ENCODE data around the gene MACC1. TPM values are rescaled to one million over a fixed set of nuclear protein-coding genes. Genes with fewer than 3 reads are reported as not detected.

MACC1 gene
- polyA plus RNA-seq, 12 donors: 0.05 to 4.3 (median 0.12) TPM; not detected in 1

DNA sequence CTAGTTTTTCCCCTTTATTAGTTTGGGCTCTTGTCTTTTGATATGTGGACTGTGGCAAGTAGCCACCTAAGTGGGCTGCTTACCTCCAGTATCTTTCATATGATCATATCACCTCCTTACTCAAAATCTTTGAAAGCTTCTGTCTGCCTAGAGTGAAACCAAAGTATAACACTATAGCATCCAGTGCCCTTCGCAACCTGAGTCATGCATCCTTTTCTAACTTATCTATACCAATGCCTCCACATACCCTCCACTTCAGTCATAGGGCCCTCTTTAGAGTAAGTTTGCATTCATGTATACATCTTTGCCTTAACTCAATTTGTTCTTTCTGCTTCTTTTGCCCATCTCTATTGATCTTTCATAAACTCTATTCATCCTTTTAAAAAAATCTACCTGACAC, 15.7 kb upstream of the MACC1 start:
- no peak for DNase-seq

DNA sequence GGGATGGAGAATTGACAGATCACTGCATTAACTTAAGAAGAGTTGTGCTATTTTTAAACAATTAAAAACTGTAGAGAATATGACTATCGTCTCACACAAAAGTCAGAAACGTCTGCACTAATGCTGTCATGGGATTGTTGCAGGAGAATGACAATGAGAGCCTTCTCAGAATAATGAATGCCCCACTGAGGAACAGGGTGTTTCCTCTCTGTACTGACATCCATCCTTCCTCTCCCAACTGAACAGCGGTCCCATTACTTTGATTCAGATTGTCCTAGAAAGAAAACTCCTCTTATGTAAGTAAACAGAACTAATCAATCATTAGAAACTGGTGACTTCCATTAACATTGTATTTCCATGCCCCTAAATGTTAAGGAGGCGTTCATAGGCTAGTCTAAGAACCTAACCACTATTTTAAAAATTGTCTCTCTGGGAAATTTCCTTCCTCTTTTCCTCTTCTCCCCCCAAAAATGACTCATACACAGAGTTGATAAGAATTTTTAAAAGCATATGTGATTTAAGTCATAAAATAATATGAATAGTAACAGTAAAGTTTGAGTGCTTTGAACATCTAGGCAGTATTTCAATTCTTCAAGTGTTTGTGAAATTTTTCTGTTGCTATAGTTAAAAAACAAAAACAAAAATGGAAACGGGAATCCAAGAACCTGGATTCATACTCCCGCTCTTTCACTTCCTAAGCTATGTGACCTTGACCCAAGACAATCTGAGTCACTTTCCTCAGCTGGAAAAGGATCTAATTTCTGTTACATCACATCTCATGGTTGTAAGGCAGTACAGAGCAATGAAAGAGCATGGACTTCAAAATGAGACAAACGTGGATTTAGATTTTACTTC, 12.7 kb upstream of the MACC1 start:
- no peak for DNase-seq

DNA sequence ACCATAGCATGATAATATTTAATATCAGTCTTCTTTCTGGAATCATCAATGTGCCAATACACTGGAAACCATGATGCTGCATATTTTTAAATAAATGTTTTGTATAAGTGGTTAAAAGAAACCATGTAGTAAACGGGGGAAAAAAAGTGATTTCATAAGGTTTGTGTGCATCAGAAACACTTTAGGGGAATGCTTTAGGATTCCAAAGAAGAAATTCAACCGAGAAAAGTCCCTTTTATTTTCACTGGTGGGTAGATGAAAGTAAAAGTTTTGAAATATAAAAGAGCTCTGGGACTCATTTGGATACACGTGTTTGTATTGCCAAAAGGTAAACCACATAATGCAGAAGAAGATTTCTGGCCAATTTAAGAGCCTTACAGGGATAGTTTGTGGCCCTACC, 11.9 kb upstream of the MACC1 start:
- no peak for DNase-seq

DNA sequence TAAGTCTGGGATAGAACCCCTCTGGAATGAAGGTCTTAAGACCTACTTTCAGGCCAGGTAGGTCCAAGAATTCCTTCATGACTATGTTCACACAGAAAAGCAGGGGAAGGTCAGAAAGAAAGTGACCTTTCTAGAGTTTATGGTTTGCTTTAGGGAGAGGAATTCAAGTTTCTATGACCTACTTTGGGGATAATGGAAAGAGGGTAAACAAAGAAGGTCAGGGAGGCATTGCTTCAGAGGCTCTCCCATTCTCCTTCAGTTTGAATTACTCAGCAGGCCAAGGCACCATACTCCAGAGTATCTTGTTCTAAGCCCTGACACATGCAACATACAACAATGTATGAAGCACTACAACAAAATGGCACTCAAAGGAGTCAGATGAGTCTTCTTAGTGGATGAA, 11.5 kb upstream of the MACC1 start:
- DNase-seq: no peak

DNA sequence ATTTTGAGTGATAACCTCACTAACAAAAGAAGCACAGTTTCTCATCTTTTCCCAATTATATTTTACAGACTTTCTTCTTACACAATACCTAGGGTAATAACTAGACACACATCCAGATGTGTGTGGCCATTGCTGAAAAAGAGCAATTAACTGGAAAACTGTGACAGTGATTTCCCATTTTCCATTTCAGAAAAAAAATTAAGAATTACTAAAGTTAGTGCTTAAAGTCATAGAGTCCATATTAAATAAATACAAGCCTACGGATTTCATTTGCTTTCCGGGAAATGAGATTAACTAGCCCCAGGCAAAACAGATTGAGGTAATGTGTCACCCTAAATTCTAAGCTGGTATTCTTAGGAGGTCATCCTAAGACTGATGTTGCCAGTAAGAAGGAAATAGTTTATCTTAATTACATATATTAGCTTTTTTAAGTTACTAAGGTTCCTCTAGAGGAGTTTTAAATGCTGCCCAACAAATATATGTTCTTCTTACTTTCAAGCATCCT, 10.2 kb upstream of the MACC1 start:
- DNase-seq: no peak

DNA sequence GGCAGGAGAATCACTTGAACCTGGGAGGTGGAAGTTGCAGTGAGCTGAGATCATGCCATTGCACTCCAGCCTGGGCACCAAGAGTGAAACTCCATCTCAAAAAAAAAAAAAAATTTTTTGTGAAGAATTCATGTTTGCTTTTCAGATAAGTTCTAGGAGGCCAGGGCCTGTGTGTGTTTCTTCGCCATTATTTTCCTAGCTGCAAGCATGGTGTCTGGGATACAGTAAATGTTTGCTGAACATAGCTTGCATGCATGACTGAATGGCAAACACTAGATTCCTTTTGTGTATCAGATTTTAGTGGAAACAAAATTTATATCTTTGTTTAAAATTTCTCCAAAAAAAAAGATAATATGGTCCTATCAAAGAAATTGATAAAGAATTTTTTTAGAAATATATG, 9.7 kb upstream of the MACC1 start:
- no peak for DNase-seq

DNA sequence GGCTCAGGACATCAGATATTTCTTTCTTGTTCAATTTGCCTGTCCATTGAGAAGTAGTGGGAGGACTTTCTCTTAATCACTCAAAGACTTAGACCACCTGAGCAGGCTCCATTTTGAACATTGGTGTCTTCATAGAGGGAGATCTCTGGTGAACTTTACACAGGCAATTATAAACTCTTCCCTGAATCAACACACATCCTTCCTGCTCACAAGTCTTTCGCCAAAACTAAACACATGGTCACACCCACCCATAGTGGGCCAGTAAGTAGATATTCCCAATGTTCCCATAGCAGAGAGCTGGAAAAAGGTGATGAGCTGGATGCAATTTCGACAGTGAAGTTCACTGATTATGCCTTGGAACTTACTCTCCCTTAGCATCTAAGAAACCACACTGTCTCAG, 8.2 kb upstream of the MACC1 start:
- DNase-seq: no peak

DNA sequence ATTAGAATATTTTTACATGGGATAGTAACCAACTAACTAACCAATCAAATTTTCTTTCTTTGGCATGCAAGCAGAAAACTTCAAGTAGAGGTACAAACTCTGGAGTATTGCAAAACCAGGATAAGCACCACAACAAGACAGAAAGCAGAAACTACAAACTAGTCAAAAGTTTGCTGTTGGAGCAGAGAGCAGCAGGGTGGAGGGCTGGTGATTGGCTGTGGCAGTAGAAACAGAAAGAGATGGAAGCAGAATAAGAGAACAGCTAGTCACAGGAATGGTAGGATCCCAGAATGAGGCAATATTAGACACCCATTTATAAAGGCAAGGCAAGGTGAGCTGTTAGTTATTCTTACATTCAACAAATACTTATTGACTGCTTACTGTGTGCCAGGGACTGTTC, 6.8 kb upstream of the MACC1 start:
- no peak for DNase-seq

DNA sequence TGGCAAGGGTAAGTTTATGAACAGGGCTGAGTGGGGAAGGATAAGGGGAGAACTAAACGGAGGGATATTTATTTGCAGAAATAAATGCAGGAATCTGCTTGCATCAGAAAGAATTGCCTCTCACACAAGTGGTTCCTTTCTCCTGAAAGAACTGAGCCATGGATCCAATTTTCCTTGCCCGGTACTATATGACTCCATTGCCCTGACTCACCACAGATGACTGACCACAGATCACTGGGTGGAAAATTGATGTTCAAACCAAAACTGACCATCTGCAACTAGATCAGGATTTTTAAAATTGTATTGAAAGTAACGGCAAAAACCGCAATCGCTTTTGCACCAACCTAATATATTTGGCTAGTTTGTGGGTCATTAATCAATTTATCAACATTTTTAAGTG, 6.2 kb upstream of the MACC1 start:
- DNase-seq: no peak

DNA sequence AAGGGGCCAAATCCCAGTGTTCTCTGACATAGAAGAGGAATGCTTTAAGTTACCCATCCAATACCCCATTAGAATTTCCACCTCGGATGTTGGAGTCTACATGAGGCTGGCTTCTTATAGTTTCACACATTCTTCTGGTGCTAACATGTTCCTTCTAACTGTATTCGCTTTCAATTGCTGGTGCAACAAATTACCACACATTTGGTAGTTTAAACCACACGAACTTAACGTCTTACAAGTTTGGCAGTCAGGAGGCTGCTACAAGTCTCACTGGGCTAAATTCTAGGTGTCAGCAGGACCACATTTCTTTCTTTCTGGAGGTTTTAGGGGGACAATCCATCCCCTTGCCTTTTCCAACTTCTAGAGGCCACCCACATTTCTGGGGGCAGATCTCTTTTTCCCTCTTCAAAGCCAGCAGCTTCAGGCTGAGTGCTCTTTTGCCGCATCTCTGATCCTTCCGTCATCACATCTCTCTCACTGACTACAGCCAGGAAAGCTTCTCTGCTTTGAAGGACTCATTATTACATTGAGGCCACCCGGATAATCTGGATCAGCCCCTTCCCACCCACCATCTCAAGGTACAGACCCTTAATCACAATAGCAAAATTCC, 5.1 kb upstream of the MACC1 start:
- DNase-seq: no peak

DNA sequence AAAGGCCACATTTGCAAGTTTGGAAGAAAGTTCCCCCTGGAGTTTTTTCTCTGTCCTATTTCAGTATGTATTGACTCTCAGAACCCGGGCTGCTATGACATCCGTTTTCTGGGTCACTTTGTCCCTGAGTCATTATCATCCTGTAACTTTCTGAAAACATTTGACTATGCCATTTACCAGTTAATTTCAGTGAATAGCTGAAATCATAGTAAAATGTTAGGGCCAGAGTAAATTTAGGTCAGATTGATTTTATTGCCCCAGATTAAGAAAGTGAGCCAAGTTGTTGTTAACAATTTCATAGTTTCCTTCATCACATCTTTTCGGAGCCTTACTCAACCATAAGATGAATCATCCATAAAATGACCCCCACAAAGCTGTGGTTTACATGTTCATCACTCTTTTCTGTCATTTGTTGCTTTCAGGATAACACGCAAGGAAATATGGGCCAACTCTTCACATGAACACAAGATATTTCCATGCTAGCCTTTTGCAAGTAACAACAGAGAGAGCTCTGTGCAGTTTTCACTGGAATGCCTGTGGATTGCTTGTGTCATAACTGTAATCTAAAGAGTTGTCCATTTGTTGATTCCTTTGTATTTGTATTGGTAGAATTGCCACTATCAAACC, 3.9 kb upstream of the MACC1 start:
- DNase-seq: no peak

DNA sequence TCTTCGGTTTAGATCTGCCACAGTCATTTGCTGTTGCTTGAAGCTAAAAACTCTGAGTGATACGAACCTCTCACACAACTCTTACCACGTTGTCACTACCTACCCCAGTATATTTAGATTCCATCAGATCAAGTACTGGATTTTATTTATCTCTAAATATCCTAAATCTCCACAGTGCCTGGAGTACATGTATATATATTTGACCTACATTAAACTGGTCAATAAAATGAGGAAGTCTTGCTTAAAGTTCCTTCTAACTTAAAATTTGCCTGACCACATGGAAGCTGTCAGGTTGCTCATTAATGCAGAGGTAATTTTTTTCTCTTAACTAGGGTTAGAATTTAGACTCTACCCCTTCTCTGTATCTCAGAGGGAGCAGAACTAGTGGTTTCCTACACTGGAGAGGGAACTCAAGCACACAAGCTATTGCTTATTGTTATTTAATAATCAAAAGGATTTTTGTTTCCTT, 3.1 kb upstream of the MACC1 start:
- no peak for DNase-seq

DNA sequence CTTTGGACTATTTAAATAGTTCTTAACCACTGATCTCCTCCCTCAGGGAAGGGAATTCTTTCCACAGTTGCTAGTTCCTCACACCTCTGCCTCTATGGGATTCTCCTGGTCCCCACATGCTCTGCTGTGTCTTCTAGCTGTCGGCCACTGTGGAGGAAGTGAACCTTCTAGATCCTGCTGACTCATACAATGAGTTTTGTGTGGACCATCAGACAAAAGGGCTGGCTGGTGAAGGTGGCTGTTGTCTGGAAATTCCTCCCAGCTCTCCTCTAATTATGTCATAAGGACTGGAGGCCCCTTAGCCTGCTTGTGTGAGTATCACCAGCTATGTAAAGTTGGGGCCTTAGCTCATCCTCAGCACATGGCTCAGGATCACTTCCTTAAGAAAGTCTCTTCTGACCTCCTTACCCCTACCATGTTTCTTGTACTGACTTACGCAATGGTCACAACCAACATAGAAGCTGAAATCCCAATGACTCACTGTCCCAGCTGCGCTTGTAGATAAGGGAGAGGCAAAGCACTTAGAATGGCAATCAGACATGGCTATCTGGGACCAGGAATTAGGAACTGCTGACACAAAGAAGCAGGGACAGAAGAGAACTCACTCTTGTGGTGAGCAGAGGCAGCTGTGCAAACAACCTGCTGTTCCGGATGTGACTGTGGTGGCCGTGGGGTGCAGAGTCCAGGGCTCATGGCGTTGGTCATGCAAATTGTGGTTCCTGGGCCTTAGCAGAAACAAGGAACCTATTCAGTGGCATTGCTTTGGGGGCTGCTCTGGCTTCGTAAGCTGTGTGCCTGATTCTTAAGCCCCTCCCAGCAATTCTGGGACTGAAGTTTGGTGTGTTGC, 2.5 kb upstream of the MACC1 start:
- DNase-seq: no peak

DNA sequence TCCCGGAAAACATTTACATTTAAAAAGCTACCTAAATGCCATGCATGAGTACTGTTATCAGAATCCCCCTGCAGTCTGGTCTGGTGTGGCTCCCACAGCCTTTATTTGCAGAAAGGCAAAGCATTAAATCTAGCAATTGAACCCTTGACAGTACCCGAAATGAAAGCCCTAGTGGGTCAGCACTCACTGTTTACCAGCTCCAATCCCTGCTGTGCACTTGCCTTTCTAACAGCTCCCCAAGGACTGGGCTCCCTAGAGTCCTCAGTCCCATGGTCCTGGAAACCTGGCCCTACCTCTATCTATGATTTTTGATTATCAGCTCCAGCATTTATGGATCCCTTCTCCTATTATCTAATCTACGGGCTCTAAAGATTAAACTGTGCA, 1.9 kb upstream of the MACC1 start:
- no peak for DNase-seq

DNA sequence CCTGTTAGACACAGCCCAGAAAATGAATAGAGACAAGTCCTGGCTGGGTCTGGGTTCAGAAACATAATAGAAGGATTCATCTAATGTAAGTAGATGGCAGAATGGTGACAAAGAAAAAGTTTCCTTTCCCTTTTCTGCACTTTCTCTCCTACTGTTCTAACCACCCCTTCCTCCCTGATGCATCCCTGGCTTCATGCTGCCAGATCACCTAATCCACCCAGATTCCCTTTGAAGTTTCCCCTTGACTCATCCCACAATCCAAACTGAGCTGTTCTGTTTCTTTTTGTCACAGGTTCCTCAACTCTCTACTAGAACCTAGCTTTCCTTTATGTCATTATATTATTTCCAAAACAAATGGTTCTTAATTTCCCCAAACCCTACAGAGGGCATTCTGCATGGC, 1.1 kb upstream of the MACC1 start:
- DNase-seq: no peak

DNA sequence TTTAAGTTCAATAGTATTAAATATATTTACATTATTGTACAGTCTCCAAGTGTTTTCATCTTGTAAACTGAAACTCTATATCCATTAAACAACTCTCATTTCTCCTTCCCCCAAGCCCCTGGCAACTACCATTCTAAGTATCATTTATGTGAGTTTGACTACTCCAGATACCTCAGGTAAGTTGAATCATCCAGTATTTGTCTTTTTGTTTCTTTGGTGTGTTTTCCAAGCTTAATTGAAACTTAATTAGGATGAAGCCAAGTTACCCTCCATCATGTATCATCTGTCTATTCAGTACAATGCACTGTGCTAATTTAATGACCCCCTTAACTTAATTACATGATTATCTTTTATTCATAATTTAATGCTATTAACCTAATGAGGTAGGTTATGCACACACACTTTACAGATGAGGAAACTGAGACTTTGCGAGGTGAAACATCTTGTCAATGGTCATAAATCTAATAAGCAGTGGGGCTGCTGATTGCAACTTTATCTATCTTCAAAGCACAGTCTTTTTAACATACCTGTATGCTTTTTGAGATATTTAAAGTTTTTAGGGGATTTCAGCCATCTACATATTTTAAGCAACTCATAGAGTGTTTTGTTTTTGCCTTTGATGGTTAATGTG, 663 bp downstream of the MACC1 start:
- DNase-seq: no peak

DNA sequence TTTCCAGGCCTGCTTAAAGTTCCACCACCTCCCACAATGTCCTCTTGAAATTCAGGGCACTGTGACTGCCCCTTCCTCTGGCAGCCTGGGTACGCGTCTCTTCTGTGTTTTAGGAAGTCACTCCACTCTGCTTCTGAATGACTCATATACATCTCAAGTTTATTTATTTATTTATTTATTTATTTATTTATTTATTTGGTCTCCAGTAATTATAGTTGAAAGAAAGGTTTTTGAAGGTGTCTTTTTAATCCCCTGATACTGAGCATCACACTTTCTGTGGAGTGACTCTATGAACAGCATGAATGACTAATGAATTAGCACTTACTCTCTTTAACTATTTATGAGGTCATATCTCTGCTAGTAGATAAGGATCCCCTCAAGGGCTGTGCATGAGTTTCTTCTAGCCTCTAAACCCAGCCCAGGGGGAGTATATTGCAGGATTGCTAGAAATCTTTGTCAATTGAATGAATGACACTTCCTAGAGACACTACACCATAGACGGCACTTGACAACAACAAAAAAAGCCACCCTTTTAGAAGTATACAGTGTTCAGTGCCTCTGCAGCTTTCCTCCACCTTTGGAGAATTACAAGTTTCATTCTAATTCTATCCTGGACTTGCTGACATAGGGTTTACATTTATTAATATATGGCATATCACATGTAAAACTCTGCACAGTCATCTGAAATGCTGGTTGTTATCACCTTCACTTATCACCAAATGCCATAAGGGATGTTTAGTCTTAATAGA, 2.1 kb downstream of the MACC1 start:
- no peak for DNase-seq

DNA sequence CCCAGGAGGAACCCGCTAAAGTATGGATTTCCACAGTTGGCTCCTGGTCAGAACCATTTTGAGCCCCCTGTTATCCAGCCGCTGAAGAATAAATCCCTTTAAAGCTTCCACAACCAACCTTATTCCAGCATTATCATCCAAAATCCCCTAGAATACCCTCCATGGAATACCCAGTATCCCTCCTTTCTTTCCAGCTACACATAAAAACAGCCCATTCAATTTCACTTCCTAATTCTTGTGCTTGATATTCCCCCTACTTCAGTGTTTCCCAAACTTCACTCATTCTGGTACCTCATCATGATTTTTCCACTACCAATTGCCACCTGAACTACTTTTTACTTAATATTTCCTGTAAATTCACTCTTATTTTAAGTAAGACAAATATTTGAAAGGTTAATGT, 3.1 kb downstream of the MACC1 start:
- no peak for DNase-seq

DNA sequence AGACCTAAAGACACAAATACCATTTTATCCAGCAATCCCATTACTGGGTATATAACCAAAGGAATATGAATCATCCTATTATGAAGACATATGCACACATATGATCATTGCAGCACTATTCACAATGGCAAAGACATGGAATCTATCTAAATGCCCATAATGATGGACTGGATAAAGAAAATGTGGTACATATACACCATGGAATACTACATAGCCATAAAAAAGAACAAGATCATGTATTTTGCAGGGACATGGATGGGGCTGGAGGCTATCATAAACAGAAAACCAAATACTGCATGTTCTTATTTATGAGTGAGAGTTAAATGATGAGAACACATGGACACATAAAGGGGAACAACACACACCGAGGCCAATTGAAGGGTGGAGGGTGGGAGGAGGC, 3.8 kb downstream of the MACC1 start:
- no peak for DNase-seq

DNA sequence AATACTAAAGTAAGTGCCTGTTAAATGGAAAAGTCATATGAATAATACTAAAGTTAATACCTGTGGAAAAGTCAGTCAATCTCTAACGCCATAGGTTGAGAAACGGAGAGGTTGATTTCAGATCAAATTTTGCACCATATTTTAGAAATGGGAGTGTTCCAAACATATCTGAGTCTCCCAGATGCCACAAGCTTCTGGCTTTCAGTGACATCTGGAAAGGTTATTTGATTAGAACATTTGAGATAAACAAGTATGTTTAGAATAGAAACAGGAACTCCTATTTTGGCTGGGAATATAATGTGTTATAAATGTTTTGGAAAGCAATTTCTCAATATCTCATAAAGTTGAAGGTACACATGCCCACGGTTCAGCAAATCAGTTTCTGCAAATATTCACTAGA, 5.8 kb downstream of the MACC1 start:
- DNase-seq: no peak

All from muscle of arm (tissue), 12 donors.